ENCODE measurements around the gene BMPER.

The BMPER gene

DNA sequence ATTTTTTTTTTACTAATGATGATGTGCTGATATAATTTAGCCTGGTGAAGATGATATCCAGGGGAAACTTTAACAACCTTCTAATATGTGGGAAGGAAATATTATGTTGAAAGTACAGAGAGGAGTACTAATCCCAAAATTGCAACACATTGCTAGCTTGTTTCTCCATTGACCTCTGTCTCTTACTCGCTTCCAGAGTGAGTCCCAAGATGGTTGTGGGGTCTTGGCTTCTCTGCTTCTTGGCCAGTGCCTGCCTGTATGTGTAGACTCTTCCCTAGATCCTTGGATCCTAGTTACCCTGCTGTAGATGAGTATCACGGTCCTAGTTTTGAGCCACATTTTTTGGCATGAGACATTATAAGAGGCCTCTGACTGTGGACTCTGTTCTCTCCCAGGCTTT lies 17.5 kb downstream of the BMPER start:
- Histone ChIP-seq H3K9me3 (ENCODE audit: control insufficient read depth, insufficient read depth, low read length) (no peaks in the 10 kb centered on the region), H3K4me1 (ENCODE audit: insufficient read depth, low read length) (peaks cover 5% of the 10 kb centered on the region; the same call in 1 of the 2 replicates), H3K36me3 (ENCODE audit: insufficient read depth, low read length) (no peaks in the 10 kb centered on the region), H3K9ac (ENCODE audit: low read depth, low read length) (no peak overlapping the region)

DNA sequence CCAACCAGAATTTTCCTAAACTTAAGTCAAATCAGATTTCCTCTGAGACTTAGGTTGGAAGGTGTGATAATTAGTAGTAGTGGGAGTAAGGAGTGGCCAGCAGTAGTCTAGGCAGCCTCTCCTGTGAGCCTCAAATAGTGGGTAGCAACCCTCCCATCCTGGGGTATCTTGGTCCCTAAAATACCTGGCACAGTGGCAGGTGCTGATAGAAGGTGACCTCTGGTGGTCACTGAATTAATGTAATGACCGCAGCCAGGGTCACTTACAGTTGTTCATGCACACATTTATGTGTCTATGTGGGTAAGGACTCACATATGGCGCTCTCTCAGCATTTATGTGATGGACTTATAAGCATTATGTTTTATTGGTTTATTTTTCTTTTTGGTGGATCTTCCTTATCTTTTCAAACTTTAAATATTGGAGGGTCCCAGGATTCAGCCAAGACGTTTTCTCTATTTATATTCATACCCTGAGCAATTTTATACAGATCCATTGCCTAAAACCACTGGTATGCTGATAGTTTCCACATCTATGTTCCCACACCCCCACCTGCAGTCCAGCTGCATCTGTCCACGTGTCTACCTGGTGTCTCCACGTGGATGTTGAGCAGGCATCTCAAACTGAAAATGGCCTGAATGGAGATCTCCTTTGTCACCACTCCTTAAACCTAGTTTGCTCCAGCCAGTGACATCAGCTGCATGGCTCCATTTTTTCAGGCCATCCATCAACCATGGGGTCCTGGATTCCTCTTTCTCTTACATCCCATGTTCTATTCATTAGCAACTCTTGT lies 18.3 kb downstream of the BMPER start:
- Histone ChIP-seq H3K4me1 (ENCODE audit: insufficient read depth, low read length) (no peaks in the 10 kb centered on the region), H3K9me3 (ENCODE audit: control insufficient read depth, insufficient read depth, low read length) (no peaks in the 10 kb centered on the region), H3K36me3 (ENCODE audit: insufficient read depth, low read length) (no peaks in the 10 kb centered on the region), H3K9ac (ENCODE audit: low read depth, low read length) (no peak overlapping the region)

DNA sequence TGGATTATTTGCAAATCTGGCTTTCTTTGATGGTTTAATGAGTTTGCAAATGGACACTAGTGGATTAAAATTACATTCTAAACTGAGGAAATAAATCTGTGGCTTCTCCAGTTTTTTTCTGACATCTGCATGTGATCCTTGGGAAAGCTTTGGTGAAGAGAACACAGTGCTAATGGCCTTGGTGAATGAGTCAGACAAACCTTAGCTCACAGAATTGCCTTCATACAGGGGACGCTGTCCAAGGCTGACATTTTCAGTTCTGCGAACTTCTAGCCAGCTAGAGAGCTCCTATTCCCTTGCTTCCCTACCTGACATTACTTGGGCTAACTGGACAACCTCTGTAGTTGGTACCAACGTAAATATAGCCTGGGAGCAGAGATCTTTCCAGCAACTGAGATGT lies 21.2 kb downstream of the BMPER start:
- H3K9ac ChIP-seq (ENCODE audit: low read depth, low read length): no peak overlapping the region
- H3K36me3 ChIP-seq (ENCODE audit: insufficient read depth, low read length): no peaks in the 10 kb centered on the region
- H3K9me3 ChIP-seq (ENCODE audit: control insufficient read depth, insufficient read depth, low read length): no peaks in the 10 kb centered on the region
- no peaks in the 10 kb centered on the region for H3K4me1 ChIP-seq (ENCODE audit: insufficient read depth, low read length)

DNA sequence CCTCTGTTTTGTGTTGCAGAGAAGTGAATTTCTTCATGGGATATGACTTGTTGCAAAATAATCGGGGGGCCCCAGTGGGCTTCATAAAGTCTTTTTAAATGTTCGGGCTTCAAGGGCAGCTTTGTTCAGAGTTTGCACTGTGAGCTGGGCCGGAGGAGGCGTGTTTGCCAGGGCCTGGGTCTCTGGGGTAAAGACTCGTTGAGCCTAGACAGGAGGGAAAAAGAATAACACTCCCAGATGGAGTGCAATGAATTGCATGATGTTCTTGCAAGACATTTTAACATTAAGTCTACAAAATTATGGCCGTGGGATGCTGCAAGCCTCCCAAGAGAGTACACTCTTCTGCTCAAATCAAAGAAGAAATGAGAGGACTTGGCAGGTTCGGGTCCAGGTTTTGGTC lies 23.6 kb downstream of the BMPER start:
- Histone ChIP-seq H3K4me1 (ENCODE audit: insufficient read depth, low read length) (peaks cover 10% of the 10 kb centered on the region; the same call in 1 of the 2 replicates), H3K9me3 (ENCODE audit: control insufficient read depth, insufficient read depth, low read length) (no peaks in the 10 kb centered on the region), H3K9ac (ENCODE audit: low read depth, low read length) (no peak overlapping the region), H3K36me3 (ENCODE audit: insufficient read depth, low read length) (no peaks in the 10 kb centered on the region)

DNA sequence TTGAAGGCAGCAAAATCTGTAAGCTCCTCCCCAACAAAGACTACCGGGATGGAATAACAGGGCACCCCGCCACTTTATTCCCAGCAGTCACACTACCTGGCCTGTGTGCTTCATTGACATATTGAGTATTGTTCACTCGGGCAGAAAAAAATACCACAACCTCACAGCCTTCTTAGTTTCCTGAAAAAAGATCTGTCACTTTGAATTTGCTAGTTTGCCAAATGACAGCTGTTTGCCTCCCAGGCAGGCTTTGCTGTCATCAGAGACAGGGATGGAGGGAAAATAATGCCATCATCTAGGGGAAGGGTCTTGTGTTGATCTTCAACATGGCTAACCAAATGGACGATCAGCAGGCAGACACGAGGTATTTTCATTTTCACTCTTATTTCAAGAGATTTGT lies 26.9 kb downstream of the BMPER start:
- Histone ChIP-seq H3K36me3 (ENCODE audit: insufficient read depth, low read length) (no peaks in the 10 kb centered on the region), H3K9me3 (ENCODE audit: control insufficient read depth, insufficient read depth, low read length) (no peaks in the 10 kb centered on the region), H3K9ac (ENCODE audit: low read depth, low read length) (no peak overlapping the region), H3K4me1 (ENCODE audit: insufficient read depth, low read length) (peaks cover 15% of the 10 kb centered on the region; the same call in 1 of the 2 replicates)

DNA sequence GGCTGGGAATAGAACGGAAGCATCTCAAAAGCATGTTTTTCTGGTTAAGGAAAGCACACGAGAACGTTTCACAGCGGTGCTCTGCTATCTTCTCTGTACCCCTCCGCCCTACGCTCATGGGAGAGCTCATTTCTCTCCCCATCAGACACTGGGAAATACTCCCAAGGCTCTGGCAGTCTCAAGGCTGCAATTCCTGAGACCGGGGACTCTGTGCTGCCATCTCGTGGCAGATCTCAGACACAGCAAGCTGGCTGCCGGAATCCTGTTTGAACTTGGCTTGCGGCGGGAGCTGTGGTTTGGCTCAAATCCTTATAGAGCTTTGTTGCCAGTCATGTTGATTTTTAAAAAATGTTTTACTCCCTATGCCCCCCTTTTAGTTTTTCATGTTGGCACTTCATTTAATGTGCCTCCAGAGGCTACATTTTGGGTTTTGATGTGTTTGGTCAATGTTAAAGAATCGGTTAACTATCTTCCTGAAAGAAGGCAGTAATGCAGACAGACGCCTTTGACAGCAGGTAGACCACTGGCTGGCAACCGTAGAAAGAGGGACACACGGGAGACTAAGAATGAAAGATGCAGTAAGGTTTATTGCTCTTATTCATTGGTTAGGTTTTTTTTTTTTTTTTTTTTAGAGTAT lies 27.6 kb downstream of the BMPER start:
- Histone ChIP-seq H3K4me1 (ENCODE audit: insufficient read depth, low read length) (peaks cover 15% of the 10 kb centered on the region; the same call in 1 of the 2 replicates), H3K9me3 (ENCODE audit: control insufficient read depth, insufficient read depth, low read length) (no peaks in the 10 kb centered on the region), H3K36me3 (ENCODE audit: insufficient read depth, low read length) (no peaks in the 10 kb centered on the region), H3K9ac (ENCODE audit: low read depth, low read length) (no peak overlapping the region)

DNA sequence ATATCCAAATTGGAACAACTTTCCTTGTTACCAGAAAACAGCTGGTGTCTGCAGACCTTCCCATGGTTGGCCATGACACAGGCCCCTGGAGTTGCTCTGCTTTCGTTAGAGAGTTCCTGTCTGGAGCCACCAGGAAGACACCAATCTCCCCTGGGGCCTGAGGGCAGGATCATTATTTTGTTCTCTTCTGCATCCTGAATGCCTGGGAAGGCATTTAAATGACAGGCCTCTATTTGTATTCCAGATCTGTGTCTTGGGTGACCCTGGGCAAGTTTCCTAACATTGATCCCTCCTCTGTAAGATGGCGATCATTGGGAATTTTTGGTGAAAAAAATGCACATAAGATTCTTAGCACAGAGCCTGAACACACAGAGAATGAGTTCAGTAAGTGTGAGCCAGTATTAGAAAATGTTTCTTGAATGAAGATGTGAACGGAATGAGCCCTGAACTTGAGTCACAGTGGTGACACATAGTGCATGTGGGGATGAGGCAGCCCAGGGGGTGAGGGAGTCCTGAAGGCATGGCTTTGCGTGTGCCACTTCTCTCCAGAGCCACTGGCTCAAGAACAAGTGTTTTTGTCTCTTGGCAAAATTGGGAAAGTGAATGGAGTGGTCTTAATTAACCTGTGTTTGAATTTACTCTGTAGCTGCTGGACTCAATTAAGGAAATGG lies 28.4 kb downstream of the BMPER start:
- Histone ChIP-seq H3K36me3 (ENCODE audit: insufficient read depth, low read length) (no peaks in the 10 kb centered on the region), H3K4me1 (ENCODE audit: insufficient read depth, low read length) (peaks cover 15% of the 10 kb centered on the region; the same call in 1 of the 2 replicates), H3K9ac (ENCODE audit: low read depth, low read length) (no peak overlapping the region), H3K9me3 (ENCODE audit: control insufficient read depth, insufficient read depth, low read length) (no peaks in the 10 kb centered on the region)

DNA sequence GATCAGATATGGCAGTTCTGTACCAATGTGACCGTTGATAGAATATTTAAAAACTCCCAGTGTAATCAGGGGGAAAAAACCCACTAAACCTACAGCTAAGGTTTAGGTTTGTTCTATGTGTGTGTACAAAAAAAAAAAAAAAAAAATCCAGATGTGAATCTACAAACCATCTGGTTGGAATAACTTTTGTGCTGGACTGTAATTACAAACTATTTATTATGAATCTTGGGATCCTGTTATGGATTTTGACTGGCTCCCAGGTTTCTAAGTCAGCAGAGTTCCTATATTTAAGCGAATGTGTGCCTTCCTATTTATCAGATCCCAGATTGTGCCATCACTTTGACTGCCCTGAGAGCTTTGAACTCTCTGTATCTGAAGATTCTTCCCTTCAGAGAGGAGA lies 29.1 kb downstream of the BMPER start:
- H3K4me1 ChIP-seq (ENCODE audit: insufficient read depth, low read length): peaks cover 15% of the 10 kb centered on the region; the same call in 1 of the 2 replicates
- H3K36me3 ChIP-seq (ENCODE audit: insufficient read depth, low read length): no peaks in the 10 kb centered on the region
- no peak overlapping the region for H3K9ac ChIP-seq (ENCODE audit: low read depth, low read length)
- no peaks in the 10 kb centered on the region for H3K9me3 ChIP-seq (ENCODE audit: control insufficient read depth, insufficient read depth, low read length)

DNA sequence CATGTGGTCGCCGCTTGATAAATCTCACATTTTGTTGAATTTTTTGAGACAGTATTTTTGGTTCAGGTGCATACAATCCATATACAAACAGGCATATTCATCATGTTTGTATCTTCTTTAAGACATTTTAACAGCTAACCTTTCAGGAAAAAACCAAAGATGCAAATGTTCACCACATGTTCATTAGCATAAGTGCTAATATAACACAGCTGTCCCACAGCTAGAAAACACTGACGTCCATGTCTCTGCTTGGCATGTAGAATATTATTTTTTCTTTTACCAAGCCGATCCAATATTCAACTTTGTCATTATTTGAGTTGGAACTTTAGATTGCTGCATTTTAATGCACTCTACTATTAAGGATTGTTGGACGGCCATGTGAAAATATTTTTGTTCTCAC lies 31.2 kb downstream of the BMPER start:
- H3K9me3 ChIP-seq (ENCODE audit: control insufficient read depth, insufficient read depth, low read length): no peaks in the 10 kb centered on the region
- no peaks in the 10 kb centered on the region for H3K36me3 ChIP-seq (ENCODE audit: insufficient read depth, low read length)
- H3K9ac ChIP-seq (ENCODE audit: low read depth, low read length): no peak overlapping the region
- H3K4me1 ChIP-seq (ENCODE audit: insufficient read depth, low read length): peaks cover 15% of the 10 kb centered on the region; the same call in 1 of the 2 replicates

DNA sequence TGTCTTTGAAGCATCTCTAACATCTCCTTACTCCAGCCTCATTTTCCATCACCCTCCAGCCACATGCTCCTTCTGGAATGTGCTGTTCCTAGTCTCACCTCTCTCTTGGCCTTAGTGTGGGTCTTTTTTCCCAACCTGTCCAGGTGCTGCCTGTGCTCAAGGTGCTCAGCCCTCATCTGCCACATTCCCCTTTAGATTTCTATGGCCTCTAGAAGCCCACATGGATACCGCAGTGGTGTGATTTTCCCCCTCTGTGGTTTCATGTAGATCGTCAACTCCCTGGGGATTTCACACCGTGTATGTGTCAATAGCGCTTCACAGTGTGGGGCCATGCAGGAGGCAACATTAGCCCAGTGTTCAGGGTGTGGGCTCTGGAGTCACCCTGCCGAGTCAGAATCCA lies 32.5 kb downstream of the BMPER start:
- H3K9me3 ChIP-seq (ENCODE audit: control insufficient read depth, insufficient read depth, low read length): no peaks in the 10 kb centered on the region
- H3K4me1 ChIP-seq (ENCODE audit: insufficient read depth, low read length): peaks cover 15% of the 10 kb centered on the region; the same call in 1 of the 2 replicates
- H3K9ac ChIP-seq (ENCODE audit: low read depth, low read length): no peak overlapping the region
- no peaks in the 10 kb centered on the region for H3K36me3 ChIP-seq (ENCODE audit: insufficient read depth, low read length)

DNA sequence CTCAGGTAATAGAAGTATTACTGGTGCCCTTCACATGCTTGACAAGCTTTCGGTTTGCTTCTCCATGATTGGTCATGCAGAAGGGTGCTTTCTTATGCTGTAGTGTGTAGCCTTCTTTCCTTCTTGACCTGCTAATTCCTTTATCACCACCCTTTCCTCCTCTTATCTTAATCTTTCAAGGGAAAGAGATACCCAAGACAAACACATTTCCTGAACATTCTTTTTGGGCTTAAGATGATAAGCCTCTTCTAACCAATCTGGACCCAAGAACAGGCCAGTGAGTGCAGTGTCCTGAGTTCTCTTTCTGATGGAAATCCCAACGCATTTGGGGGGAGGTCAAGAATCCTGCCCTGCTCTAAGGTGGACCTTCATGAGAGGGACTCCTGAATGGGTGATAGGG lies 33.8 kb downstream of the BMPER start:
- H3K36me3 ChIP-seq (ENCODE audit: insufficient read depth, low read length): no peaks in the 10 kb centered on the region
- H3K4me1 ChIP-seq (ENCODE audit: insufficient read depth, low read length): 0 out of 2 replicates have a peak, but pooled peaks cover 4% of the 10 kb centered on the region

DNA sequence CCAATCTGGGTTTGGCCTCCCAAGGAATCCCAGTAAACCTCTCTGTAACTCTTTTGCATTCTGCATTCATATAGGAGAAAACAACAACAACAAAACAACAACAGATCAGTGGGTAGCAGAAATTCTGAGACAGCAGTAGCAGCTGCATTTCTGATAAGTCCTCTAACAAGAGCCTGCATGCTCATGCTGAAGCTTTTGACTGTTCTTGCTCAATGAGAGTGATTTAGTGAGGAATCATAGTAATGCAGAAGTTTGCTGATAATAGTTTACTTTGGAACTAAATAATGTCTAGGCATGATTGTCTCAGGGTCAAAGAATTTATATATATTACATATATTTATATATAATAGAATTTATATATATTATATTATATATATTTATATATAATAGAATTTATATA lies 35.2 kb downstream of the BMPER start:
- Histone ChIP-seq H3K9ac (ENCODE audit: low read depth, low read length) (no peak overlapping the region), H3K36me3 (ENCODE audit: insufficient read depth, low read length) (no peaks in the 10 kb centered on the region), H3K4me1 (ENCODE audit: insufficient read depth, low read length) (no peaks in the 10 kb centered on the region), H3K9me3 (ENCODE audit: control insufficient read depth, insufficient read depth, low read length) (no peaks in the 10 kb centered on the region)

More for the DNA sequence above, 33.8 kb downstream of the BMPER start:
- Histone ChIP-seq H3K9me3 (ENCODE audit: control insufficient read depth, insufficient read depth, low read length) (no peaks in the 10 kb centered on the region), H3K9ac (ENCODE audit: low read depth, low read length) (no peak overlapping the region)

DNA sequence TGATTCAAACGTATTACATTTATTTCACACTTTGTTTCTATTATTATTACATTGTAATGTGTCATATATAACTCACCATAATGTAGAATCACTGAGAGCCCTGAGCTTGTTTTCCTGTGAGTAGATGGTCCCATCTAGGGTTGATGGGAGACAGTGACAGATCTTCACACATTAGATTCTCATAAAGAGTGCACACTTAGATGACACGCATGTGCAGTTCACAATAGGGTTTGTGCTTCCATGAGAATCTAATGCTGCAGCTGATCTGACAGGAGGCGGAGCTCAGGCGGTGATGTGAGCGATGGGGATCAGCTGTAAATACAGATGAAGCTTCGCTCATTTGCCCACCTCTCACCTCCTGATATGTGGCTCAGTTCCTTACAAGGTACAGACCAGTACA lies 36.1 kb downstream of the BMPER start:
- Histone ChIP-seq H3K9ac (ENCODE audit: low read depth, low read length) (no peak overlapping the region), H3K4me1 (ENCODE audit: insufficient read depth, low read length) (no peaks in the 10 kb centered on the region), H3K36me3 (ENCODE audit: insufficient read depth, low read length) (no peaks in the 10 kb centered on the region), H3K9me3 (ENCODE audit: control insufficient read depth, insufficient read depth, low read length) (no peaks in the 10 kb centered on the region)

DNA sequence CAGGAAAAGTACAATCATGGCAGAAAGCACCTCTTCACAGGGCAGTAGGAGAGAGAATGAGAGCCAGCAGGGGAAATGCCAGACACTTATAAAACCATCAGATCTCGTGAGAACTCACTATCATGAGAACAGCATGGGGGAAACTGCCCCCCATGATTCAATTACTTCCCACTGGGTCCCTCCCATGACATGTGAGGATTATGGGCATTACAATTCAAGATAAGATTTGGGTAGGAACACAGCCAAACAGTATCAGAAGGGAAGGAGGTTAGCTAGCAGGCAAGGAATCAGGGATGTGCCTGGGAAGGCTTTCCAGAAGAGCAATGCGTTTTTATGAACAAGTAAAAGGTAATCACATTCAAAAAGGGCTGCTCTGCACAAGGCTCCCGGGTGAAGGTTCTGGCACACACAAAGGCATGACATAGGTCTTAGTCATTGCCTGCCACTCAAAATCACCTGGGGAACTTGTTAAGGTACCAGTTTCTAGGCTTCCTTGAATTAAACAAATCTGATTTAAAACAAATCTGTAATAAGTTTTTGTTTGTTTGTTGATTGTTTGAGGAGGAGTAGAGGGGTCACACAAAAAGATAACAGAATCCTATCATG lies 40.9 kb downstream of the BMPER start:
- H3K36me3 ChIP-seq (ENCODE audit: insufficient read depth, low read length): no peaks in the 10 kb centered on the region
- no peak overlapping the region for H3K9ac ChIP-seq (ENCODE audit: low read depth, low read length)
- no peaks in the 10 kb centered on the region for H3K9me3 ChIP-seq (ENCODE audit: control insufficient read depth, insufficient read depth, low read length)
- H3K4me1 ChIP-seq (ENCODE audit: insufficient read depth, low read length): no peaks in the 10 kb centered on the region
